GM18517 (cell line): Measurements from ENCODE around the gene PTPN12.
A peak's percentile ranks its signal among the peaks of the same experiment; 100 is the strongest.
"Not testable (repeated sequence)": the region's sequence is repeated elsewhere in the genome, so short reads cannot be mapped to it uniquely, and the experiment has no call there.

ENCODE experiments used
- ATAC-seq: cut with Tn5 transposase; IDR thresholded peaks from one replicate; pipeline ENCODE4 v1.9.1; 2021; ENCODE audit warnings: mild to moderate bottlenecking, moderate library complexity; ENCODE audit not compliant: unreplicated experiment

Gene PTPN12

DNA sequence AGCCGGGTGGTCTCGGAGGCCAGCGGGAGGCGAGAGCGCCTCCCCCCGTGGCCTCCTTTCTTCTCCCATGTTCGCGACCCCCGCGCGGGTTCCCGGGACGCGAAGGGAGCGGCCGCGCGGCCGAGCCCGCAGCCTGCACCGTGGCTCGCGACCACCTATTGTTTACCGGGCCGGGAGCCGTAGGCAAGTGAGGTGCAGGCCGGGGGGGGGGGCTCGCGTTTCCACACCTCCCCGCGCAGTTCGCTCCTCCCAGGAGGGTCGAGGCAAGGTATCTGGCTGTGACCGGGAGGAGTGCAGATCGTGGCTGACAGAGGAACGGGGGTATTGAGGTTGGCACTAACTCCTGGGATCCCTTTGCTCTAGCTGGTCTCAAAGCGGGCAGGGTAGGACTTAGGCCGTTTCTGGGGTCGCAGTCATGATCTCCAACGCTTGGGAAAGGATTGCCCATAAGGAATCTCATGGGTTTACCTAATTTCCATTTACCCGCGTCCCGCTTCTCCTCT is 734 bp downstream of the PTPN12 start:
- no peak for ATAC-seq

- no peak for ATAC-seq
These were observed 1.5 kb downstream of the PTPN12 start for GRCh38 chr7:77538281-77539212.

DNA sequence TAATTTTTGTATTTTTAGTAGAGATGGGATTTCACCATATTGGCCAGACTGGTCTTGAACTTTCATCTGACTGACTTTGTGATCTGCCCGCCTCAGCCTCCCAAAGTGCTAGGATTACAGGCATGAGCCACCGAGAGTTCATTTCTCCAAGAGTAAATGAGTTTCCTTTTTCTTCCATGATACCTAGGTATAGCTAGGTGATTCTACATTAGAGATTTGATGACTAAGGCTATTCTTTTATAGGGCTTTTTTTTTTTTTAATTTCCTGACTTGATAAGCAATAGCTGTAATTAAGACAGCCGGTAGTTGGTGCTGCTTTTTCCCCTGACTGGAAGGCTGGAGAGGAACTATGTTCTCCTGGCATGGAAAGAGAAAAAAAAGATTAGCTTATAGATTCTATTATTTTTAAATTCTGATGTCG is 3.3 kb downstream of the PTPN12 start:
- no peak for ATAC-seq

GRCh38 chr7:77540993-77541392 is 3.9 kb downstream of the PTPN12 start:
- ATAC-seq, result not testable (repeated sequence)

DNA sequence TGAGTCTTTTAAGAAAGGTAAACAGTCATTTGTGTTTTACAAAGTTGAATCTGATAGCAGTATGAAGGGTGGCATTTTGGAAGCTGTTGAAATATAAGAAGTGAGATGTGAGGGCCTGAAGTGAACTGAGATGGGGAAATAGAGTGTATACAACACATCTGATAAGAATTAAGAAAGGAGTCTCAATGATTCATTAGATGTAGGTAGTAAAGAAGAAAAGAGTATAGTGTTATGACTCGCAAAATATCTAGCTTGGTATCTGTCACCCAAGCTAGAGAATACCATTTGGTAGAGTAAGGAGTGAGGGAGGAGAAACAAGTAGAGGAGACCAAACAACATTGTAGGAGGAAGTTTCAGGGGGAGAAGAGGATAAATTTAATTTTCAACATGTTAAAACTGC is 5.3 kb downstream of the PTPN12 start:
- no peak for ATAC-seq

DNA sequence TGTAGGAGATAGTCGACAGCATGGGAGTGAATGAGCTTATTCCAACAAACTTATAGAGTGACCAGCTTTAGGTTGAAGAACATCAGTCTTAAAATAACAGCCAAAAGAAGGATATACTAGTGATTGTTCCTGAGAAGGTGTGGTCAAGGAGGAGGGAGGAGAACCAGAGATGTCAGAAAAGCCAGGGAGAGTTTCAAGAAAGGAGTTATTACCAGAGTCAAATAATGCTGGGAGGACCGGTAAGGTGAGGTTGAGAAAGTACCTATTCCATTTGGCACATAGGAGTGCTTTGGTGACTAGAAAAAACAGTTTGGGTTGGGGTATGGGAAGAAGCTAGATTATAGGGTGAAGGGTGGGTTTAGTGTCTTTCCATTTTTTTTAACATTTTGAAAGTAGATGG is 5.8 kb downstream of the PTPN12 start:
- ATAC-seq, result no peak

DNA sequence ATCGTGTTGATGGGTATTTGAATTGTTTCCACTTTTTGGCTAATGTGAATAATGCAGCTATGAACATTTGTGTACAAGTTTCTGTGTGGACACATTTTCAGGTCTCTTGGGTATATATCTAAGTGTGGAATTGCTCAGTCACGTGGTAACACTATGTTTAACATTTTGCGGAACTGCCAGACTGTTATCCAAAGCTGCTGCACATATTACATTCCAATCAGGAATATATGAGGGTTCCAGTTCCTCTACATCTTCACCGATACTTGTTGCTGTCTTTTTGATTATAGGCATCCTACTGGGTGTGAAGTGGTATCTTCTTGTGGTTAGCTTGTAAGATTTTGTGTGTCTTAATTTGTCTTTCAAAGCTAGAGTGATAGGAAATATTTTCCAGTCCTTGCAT is 6.8 kb downstream of the PTPN12 start:
- ATAC-seq, result no peak

- no peak for ATAC-seq
These were observed 7.4 kb downstream of the PTPN12 start for GRCh38 chr7:77544518-77544917.

DNA sequence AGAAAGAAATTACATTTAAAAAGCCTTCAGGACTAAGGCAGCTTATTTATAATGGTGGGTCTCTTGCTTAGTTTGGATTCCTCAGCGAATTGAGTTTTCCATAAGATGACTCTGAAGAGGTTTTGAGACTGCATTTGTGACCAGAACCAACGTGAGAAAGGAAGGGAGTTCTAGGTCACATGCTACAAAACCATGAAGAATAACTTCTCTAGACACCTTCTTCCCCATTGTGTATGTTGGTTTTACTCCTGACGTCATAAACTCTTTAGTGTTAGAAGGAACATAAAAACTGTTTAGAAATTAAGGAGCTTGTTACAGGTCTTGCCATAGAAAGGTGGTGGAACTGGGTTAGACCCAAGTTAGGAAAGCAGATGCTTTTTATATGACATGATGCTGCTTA is 11.1 kb downstream of the PTPN12 start:
- ATAC-seq, result no peak

GRCh38 chr7:77549106-77549870 is 12.2 kb downstream of the PTPN12 start:
- no peak for ATAC-seq

- ATAC-seq, result no peak
These were observed 13.5 kb downstream of the PTPN12 start for GRCh38 chr7:77550586-77550985.

- ATAC-seq, result no peak
These were observed 16.0 kb downstream of the PTPN12 start for GRCh38 chr7:77553123-77553522.

DNA sequence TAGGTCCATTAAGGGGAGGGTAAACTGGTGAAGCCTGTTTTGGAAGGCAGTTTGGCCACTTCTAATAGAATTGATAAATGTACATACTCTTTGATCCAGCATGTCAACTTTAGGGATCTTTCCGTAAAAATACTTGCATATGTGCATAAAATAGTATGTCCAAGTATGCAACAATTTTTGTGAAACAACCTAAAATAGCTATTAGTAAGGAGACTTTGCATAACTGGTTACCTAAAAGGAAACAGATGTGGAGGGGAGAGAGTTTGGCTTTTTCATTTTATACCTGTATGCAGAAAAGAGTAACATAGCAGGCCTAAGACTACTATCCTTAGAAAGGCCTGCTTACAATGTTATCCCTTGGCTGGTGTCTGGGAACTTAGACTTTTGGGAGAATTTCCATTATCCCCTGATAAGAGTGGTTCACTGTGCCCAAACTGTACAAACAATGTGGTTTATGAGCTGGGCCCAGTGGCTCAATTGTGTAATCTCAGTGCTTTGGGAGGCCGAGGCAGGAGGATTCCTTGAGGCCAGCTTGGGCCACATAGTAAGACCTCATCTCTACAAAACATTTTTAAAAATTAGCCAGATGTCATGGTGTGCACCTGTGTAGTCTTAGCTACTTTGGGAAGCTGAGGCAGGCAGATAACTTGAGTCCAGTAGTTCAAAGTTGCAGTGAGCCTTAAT is 21.3 kb downstream of the PTPN12 start:
- no peak for ATAC-seq

DNA sequence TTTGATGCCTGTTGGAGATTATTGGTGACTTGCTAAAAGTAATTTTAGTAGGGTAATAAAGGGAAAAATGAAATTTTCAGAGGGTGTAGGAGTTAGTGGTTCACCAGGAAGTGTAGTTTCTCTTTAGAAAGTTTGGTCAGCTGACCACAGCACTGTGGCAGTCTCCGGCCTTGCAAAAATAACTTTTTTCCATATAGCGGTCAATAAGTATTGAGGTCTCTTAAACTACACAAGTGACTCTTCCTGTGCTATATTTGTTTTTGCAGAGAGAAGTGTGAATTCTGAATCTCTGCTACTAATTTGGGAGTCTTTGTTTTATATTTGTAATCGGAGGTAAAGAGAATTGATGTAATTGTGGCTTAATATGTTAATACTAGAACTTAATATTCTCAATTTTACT is 24.3 kb downstream of the PTPN12 start:
- ATAC-seq, result peak; percentile 79

GRCh38 chr7:77563275-77563674 is 26.2 kb downstream of the PTPN12 start:
- ATAC-seq, result no peak

GRCh38 chr7:77565917-77566316 is 28.8 kb downstream of the PTPN12 start:
- ATAC-seq, result no peak

- no peak for ATAC-seq
These were observed 29.3 kb downstream of the PTPN12 start for GRCh38 chr7:77566421-77566820.

DNA sequence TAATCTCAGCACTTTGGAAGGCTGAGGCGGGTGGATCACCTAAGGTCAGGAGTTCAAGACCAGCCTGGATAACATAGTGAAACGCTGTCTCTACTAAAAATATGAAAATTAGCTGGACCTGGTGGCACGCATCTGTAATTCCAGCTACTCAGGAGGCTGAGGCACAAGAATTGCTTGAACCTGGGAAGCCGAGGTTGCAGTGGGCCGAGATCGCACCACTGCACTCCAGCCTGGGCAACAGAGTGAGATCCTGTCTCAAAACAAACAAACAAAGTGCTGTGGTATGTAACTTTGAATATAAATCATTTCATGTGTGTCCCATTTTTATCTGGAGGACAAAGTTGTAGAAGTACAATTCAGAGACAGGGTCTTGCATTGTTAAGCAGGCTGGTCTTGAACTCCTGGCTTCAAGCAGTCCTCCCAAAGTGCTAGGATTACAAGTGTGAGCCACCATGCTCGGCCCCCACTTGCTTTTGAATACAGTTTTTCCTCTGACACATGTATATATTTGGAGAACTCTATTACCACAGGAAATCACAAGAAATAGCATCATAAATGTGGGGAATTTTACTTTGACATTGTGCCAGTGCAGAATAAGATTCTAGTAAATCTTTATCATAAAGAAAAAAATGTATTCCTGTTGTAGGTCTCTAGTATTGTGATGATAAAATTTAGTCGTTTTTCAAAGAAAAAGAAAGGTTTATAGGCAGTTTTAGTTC is 32.6 kb downstream of the PTPN12 start:
- ATAC-seq, result no peak

GRCh38 chr7:77570330-77571011 is 33.4 kb downstream of the PTPN12 start:
- ATAC-seq, result no peak

GRCh38 chr7:77571801-77572200 is 34.7 kb downstream of the PTPN12 start:
- ATAC-seq, result no peak
